ENCODE data around the gene CUL2. TPM values are rescaled to one million over a fixed set of nuclear protein-coding genes. Genes with fewer than 3 reads are reported as not detected.
"Not testable (repeated sequence)": the region's sequence is repeated elsewhere in the genome, so short reads cannot be mapped to it uniquely, and the experiment has no call there.

CUL2 gene
- total RNA-seq, 4 donors from 2014 or later = 15.0 to 18.7 (median 17.5) TPM

DNA sequence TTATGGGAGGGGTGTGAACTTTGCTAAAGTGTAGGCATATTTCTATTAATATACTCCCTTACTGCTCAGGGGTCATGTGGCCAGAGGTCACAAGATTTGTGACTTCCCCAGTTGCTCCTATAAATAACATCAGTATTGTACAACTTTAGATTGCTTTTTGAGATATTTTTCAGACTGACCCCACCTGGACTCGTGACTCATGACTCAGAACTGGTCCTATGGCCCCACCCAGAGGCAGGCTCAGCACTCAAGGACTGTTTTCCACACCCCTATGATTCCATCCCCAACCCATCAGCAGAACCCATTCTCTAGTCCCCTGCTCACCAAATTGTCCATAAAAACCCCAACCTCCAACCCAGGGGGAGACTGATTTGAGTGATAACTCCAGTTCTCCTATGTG is 2.7 kb upstream of the CUL2 start:
- WGBS, 2 donors = 57 to 59% methylated on average over 1 of the region's 1 CpG
- no peak overlapping the region for H3K4me3 ChIP-seq (ENCODE audit: low read depth, poor library complexity, severe bottlenecking)
- TF ChIP-seq POLR2A (IDR thresholded peaks at IDR 0.05) = no peak
- TF ChIP-seq, protein P1, sequence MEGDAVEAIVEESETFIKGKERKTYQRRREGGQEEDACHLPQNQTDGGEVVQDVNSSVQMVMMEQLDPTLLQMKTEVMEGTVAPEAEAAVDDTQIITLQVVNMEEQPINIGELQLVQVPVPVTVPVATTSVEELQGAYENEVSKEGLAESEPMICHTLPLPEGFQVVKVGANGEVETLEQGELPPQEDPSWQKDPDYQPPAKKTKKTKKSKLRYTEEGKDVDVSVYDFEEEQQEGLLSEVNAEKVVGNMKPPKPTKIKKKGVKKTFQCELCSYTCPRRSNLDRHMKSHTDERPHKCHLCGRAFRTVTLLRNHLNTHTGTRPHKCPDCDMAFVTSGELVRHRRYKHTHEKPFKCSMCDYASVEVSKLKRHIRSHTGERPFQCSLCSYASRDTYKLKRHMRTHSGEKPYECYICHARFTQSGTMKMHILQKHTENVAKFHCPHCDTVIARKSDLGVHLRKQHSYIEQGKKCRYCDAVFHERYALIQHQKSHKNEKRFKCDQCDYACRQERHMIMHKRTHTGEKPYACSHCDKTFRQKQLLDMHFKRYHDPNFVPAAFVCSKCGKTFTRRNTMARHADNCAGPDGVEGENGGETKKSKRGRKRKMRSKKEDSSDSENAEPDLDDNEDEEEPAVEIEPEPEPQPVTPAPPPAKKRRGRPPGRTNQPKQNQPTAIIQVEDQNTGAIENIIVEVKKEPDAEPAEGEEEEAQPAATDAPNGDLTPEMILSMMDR (IDR thresholded peaks at IDR 0.05) = no peak
- intact Hi-C loops (cut with DNase I; ENCODE audit: low total_unique reads) = no loop called here
- DNase-seq (ENCODE audit: low spot score in 2 of 2) = no peak

- intact Hi-C loops (cut with DNase I; ENCODE audit: low total_unique reads) = no loop called here
- WGBS, 2 donors = 95 to 96% methylated on average over 11 of the region's 11 CpGs
- DNase-seq (ENCODE audit: low spot score in 2 of 2) = no peak
Observed at GRCh38 chr10:35091994-35092790, 2.1 kb upstream of the CUL2 start.

GRCh38 chr10:35089611-35090161 is 455 bp downstream of the CUL2 start:
- no peak for TF ChIP-seq POLR2A (IDR thresholded peaks at IDR 0.05)
- TF ChIP-seq, protein P1 (IDR thresholded peaks at IDR 0.05) = no peak
- H3K4me3 ChIP-seq (ENCODE audit: low read depth, poor library complexity, severe bottlenecking) = peak overlapping the region; percentile 95
- DNase-seq (ENCODE audit: low spot score in 2 of 2) = peak in 1 of 2 donors; percentile 15
- 0 to 2% methylated on average over 26 to 27 of the region's 27 CpGs for WGBS, 2 donors
- intact Hi-C loops (cut with DNase I; ENCODE audit: low total_unique reads) = no loop called here

More at GRCh38 chr10:35091994-35092790, 2.1 kb upstream of the CUL2 start:
- TF ChIP-seq, protein P1 (IDR thresholded peaks at IDR 0.05) = no peak
- no peak for TF ChIP-seq POLR2A (IDR thresholded peaks at IDR 0.05)
- no peak overlapping the region for H3K4me3 ChIP-seq (ENCODE audit: low read depth, poor library complexity, severe bottlenecking)

DNA sequence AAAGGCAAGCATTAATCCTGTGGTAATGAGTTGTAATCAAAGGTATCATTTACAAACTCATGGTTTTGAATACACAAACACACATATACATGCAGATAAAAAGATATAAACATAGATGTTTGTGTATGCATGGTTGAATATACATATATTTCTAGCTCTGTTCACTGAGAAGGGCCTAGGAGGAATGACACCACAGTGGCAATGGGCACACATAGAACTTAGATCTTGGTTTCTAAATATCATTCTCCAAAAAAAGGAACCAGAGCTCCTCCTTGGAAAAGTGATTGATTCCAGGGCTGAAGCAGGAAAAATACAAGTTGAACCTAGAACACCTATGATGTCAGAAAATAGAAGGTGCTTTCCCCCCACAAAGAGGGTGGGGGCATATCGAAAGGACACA is 6.9 kb downstream of the CUL2 start:
- H3K4me3 ChIP-seq (ENCODE audit: low read depth, poor library complexity, severe bottlenecking) = no peak overlapping the region
- DNase-seq (ENCODE audit: low spot score in 2 of 2) = no peak
- TF ChIP-seq, protein P1 (IDR thresholded peaks at IDR 0.05) = no peak
- TF ChIP-seq POLR2A (IDR thresholded peaks at IDR 0.05) = no peak
- 92 to 93% methylated on average over 1 of the region's 1 CpG for WGBS, 2 donors
- intact Hi-C loops (cut with DNase I; ENCODE audit: low total_unique reads) = no loop called here

- intact Hi-C loops (cut with DNase I; ENCODE audit: low total_unique reads); DNase-seq (ENCODE audit: low spot score in 2 of 2); H3K4me3 ChIP-seq (ENCODE audit: low read depth, poor library complexity, severe bottlenecking): not testable (repeated sequence)
- WGBS, 2 donors = 86 to 94% methylated on average over 1 of the region's 1 CpG
Observed at GRCh38 chr10:35080261-35080660, 9.9 kb downstream of the CUL2 start.

- 73 to 76% methylated on average over 3 of the region's 3 CpGs for WGBS, 2 donors
- intact Hi-C loops (cut with DNase I; ENCODE audit: low total_unique reads) = no loop called here
- no peak for DNase-seq (ENCODE audit: low spot score in 2 of 2)
- TF ChIP-seq, protein P1 (IDR thresholded peaks at IDR 0.05) = no peak
- no peak for TF ChIP-seq POLR2A (IDR thresholded peaks at IDR 0.05)
- no peak overlapping the region for H3K4me3 ChIP-seq (ENCODE audit: low read depth, poor library complexity, severe bottlenecking)
Observed at GRCh38 chr10:35079763-35080162, 10.4 kb downstream of the CUL2 start.
